Esophagus squamous epithelium (tissue), 4 donors: ENCODE data around the gene ARHGAP27.
"Not testable (repeated sequence)": the region's sequence is repeated elsewhere in the genome, so short reads cannot be mapped to it uniquely, and the experiment has no call there.

Experiments used
- CTCF ChIP-seq, 6 experiments: fragments of 450-650 bp in 4 of 6; fragments of 200-600 bp in 2 of 6; sonication (generic) in 2 of 6; IDR thresholded peaks; one replicate each; pipeline ENCODE4 v1.5.1; 2016 to 2019; ENCODE audit warnings: antibody characterized with exemption in 6 of 6, mild to moderate bottlenecking in 4 of 6, moderate library complexity in 4 of 6
- POLR2A ChIP-seq, 4 donors: fragments of 450-650 bp; IDR thresholded peaks; one replicate each; pipeline ENCODE4 v1.6.1; 2017; ENCODE audit warnings: antibody characterized with exemption in 4 of 4, mild to moderate bottlenecking in 4 of 4, moderate library complexity in 3 of 4

- not testable (repeated sequence) for TF ChIP-seq CTCF, POLR2A (IDR thresholded peaks at IDR 0.05)
Observed at GRCh38 chr17:45444301-45444700, 11.6 kb upstream of the ARHGAP27 start.
